OCI-LY7 (cell line): ENCODE data around the gene CARD14. TPM values are rescaled to one million over a fixed set of nuclear protein-coding genes. Genes with fewer than 3 reads are reported as not detected.

Source experiments
- BruUV-seq: library from RNA; stranded (reverse); fragments of 400-500 nt; replicated peaks from 2 replicates; lab custom pipeline; 2021; lab: Mats Ljungman, UMichigan
- CTCF ChIA-PET: fragments of 300-600 bp; sonication (Branson Sonifier 250); formaldehyde crosslinking; loops from one replicate; lab custom pipeline; 2022; ENCODE audit warnings: antibody characterized with exemption; ENCODE audit not compliant: unreplicated experiment; lab: Charles Lee
- POLR2A ChIA-PET: fragments of 300-600 bp; sonication (Branson Sonifier 250); formaldehyde crosslinking; loops from one replicate; lab custom pipeline; 2022; ENCODE audit warnings: antibody characterized with exemption; lab: Charles Lee
- DNase-seq: peaks from one replicate; pipeline ENCODE4 v3.0.0-alpha.2; 2015; ENCODE audit warnings: low spot score
- H2AFZ ChIP-seq: fragments of 200-600 bp; sonication (generic), shearing (Covaris generic); 2 replicates; pipeline ENCODE4 v1.6.1; 2014; ENCODE audit warnings: mild to moderate bottlenecking, antibody characterized with exemption, low read length, moderate library complexity
- H3K27ac ChIP-seq: fragments of 200-600 bp; sonication (generic); 2 replicates; pipeline ENCODE4 v1.5.1; 2014; ENCODE audit warnings: mixed run types, low read depth, mild to moderate bottlenecking, moderate library complexity, low read length, inconsistent platforms; ENCODE audit not compliant: poor library complexity, severe bottlenecking
- H3K36me3 ChIP-seq: fragments of 200-600 bp; sonication (generic); 2 replicates; pipeline ENCODE4 v1.6.1; 2014; ENCODE audit warnings: mild to moderate bottlenecking, antibody characterized with exemption, low read length, moderate library complexity, mixed read lengths; ENCODE audit not compliant: insufficient read depth
- H3K4me1 ChIP-seq: fragments of 200-600 bp; sonication (generic); 2 replicates; pipeline ENCODE4 v1.5.1; 2014; ENCODE audit warnings: mild to moderate bottlenecking, low read length; ENCODE audit not compliant: insufficient read depth, poor library complexity, severe bottlenecking
- H3K4me2 ChIP-seq: fragments of 200-600 bp; sonication (generic); 2 replicates; pipeline ENCODE4 v1.6.1; 2014; ENCODE audit warnings: mild to moderate bottlenecking, low read length
- H3K4me3 ChIP-seq: fragments of 200-600 bp; sonication (generic); 2 replicates; pipeline ENCODE4 v1.5.1; 2014; ENCODE audit warnings: mild to moderate bottlenecking, low read depth, low read length; ENCODE audit not compliant: poor library complexity, severe bottlenecking
- H3K79me2 ChIP-seq: fragments of 200-600 bp; sonication (generic); 2 replicates; pipeline ENCODE4 v1.6.1; 2016; ENCODE audit warnings: low read depth, mild to moderate bottlenecking, low read length, moderate library complexity, mixed read lengths; ENCODE audit not compliant: insufficient read depth
- H3K9me2 ChIP-seq: fragments of 200-600 bp; sonication (generic); 2 replicates; pipeline ENCODE4 v1.6.1; 2016; ENCODE audit warnings: mild to moderate bottlenecking, low read length, mixed read lengths; ENCODE audit not compliant: insufficient read depth
- H3K9me3 ChIP-seq: fragments of 200-600 bp; sonication (generic); 2 replicates; pipeline ENCODE4 v1.6.1; 2014; ENCODE audit warnings: mild to moderate bottlenecking, mixed run types, low read length, mixed read lengths
- H4K20me1 ChIP-seq: fragments of 200-600 bp; sonication (generic); 2 replicates; pipeline ENCODE4 v1.6.1; 2014; ENCODE audit warnings: mild to moderate bottlenecking, antibody characterized with exemption, low read length, moderate library complexity, mixed read lengths; ENCODE audit not compliant: insufficient read depth
- CTCF ChIP-seq: fragments of 200-600 bp; sonication (generic); conservative IDR thresholded peaks from 2 replicates; pipeline ENCODE4 v1.5.1; 2014; ENCODE audit warnings: mild to moderate bottlenecking, antibody characterized with exemption, low read length, moderate library complexity, mixed read lengths
- EZH2phosphoT487 ChIP-seq: fragments of 200-600 bp; sonication (generic); IDR thresholded peaks from 2 replicates; pipeline ENCODE4 v1.6.1; 2018; ENCODE audit warnings: low read depth, borderline replicate concordance, mild to moderate bottlenecking, mixed run types, antibody characterized with exemption, low read length, moderate library complexity, mixed read lengths
- intact Hi-C: fragments of 100-400 bp; cut with micrococcal nuclease; formaldehyde crosslinking; loops from one replicate; pipeline ENCODE4 v1.10.0; 2022; ENCODE audit not compliant: unreplicated experiment
- total RNA-seq, 2 experiments: library from RNA; depleted of rRNA in 1 of 2; stranded (reverse); fragments of >200 nt in 1 of 2; shearing (Covaris generic) in 1 of 2; gene quantifications; 2 replicates each; pipeline ENCODE4 v1.2.3, GENCODE V29; 2014 to 2022

The CARD14 gene
- total RNA-seq, 2 experiments from 2014 or later, result not detected

GRCh38 chr17:80191192-80191591, 21.4 kb downstream of the CARD14 start:
- H3K4me1 ChIP-seq, result no peaks in the 10 kb centered on the region
- intact Hi-C loops, result no loop called here
- no peak for TF ChIP-seq CTCF
- no peak for TF ChIP-seq EZH2phosphoT487
- no peaks in the 10 kb centered on the region for H3K36me3 ChIP-seq
- no peaks in the 10 kb centered on the region for H3K9me3 ChIP-seq
- H3K27ac ChIP-seq, result no peak overlapping the region
- H2AFZ ChIP-seq, result no peak overlapping the region
- POLR2A ChIA-PET, result interaction anchor here (0.7 kb wide), 1 partner anchor 64 kb away, joined by 4 read pairs; no protein-coding TSS in a partner anchor
- no peaks in the 10 kb centered on the region for H4K20me1 ChIP-seq
- no peak for DNase-seq
- no peak overlapping the region for H3K4me3 ChIP-seq
- no peaks in the 10 kb centered on the region for H3K9me2 ChIP-seq
- no peak overlapping the region for H3K4me2 ChIP-seq
- CTCF ChIA-PET, result interaction anchor here (0.6 kb wide), 1 partner anchor 282 kb away, joined by 3 read pairs; no protein-coding TSS in a partner anchor
- H3K79me2 ChIP-seq, result no peaks in the 10 kb centered on the region
- no TSS peak for BruUV-seq

GRCh38 chr17:80191865-80192661, 22.2 kb downstream of the CARD14 start:
- CTCF ChIA-PET, result interaction anchor here (0.6 kb wide), 1 partner anchor 282 kb away, joined by 3 read pairs; no protein-coding TSS in a partner anchor
- BruUV-seq, result no TSS peak

More at GRCh38 chr17:80191865-80192661, 22.2 kb downstream of the CARD14 start:
- intact Hi-C loops, result no loop called here
- Histone ChIP-seq H3K4me2 (no peak overlapping the region), H3K4me1 (no peaks in the 10 kb centered on the region), H2AFZ (no peak overlapping the region), H3K79me2 (no peaks in the 10 kb centered on the region), H3K9me2 (no peaks in the 10 kb centered on the region), H3K27ac (no peak overlapping the region), H4K20me1 (no peaks in the 10 kb centered on the region), H3K4me3 (no peak overlapping the region), H3K9me3 (no peaks in the 10 kb centered on the region), H3K36me3 (no peaks in the 10 kb centered on the region)
- DNase-seq, result no peak
- POLR2A ChIA-PET, result interaction anchor here (0.7 to 1.3 kb wide), 2 partner anchors 38 to 63 kb away, joined by 3 to 4 read pairs; no protein-coding TSS in a partner anchor
- no peak for TF ChIP-seq EZH2phosphoT487
- no peak for TF ChIP-seq CTCF
